Anterior cingulate cortex (tissue), 58 donors: Measurements from ENCODE around the gene KIF26B.

ENCODE experiments used
- DNase-seq, 58 donors: peaks; one replicate each; lab custom pipeline; 2025; lab: John Stamatoyannopoulos, UW

KIF26B gene

DNA sequence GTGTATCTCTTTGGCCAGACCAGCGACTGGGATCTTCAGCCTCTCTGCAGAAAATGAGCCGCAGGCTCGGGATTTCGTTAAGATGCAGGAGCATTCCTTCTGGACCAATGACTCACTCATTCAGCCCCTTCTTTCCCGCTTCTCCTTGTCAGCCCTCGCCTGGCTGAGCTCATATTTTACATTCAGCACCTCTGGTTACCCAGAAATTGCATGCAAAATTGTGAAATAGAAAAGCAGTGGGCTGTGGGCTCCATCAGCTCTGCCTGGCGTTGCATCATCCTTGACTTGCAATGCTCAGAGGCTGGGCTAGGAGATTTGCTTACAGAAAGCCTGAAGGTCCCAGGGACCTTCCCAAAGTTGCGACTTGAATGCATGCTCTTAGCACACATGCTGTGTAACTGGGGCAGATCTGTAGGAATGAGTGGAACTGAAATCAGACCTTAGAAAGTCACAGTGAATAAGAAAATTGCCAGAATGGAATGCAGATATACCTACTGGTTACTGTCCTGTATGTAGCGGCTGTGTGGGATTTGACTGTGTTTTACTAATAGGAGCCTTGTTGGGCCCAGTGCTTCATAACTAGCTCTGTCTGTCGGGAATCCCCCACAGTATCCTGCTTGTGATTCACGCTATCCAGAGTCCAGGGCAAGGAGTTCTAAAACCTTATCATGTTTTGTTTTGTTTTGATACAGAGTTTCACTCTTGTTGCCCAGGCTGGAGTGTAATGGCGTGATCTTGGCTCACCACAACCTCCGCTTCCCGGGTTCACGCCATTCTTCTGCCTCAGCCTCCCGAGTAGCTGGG is 444.8 kb downstream of the KIF26B start:
- peak in 12 of 58 donors; percentile 8 to 69 (median 20) for DNase-seq

GRCh38 chr1:245600658-245601057 is 445.9 kb downstream of the KIF26B start:
- DNase-seq: no peak

- no peak for DNase-seq
These were observed 448.6 kb downstream of the KIF26B start for GRCh38 chr1:245603311-245603865.

DNA sequence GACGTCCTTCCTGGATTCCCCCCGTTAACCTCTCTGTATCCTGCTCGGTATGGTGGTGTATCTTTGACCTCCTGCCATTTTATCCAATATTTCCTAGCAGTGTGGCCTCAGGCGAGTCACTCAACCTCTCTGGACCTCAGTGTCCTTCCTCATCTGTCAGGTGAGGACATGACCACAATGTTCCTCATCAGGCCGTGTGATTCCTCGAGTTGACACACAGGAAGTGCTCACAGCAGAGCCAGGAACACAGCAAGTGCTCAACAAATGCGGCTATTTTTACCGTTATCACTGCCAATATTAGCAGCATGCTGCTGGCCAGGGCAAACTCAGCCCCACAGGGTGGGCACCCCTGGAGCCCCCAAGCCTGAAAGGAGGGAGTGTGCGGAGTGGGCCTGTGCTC is 450.2 kb downstream of the KIF26B start:
- no peak for DNase-seq

DNA sequence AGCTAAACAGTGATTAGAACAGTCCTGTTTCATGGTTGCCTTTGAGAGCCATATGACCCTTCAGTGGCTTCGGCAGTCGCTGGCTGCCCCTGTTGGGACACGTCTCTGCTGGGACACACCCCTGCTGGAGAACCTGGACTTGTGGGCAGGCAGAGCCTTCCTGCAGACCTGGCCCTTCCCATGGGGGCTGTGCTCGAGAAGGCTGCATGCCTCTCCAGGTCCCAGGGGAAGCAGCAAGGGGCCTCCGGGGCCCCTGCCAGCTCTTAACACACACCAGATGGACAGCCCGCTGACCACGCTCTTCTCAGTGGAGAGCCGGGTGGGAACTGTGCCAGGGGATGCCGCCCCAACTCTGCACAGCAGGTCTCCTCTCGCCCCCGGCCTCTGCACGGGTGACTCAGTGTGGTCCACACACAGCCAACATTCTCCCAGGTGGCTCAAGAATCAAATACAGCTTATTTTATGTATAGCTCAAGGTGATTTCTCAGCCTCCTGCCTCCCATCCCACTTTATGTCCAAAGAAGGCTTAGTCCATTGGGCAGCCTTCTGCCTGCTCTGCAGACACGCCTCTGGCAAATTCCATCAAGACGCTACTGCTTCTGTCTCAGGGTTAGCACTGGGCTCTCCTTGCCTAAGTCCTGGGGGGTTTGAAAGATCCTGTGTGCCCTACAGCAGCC is 450.8 kb downstream of the KIF26B start:
- DNase-seq: peak in 1 of 58 donors; percentile 11

GRCh38 chr1:245606157-245606725 is 451.5 kb downstream of the KIF26B start:
- no peak for DNase-seq

- DNase-seq: no peak
These were observed 453.5 kb downstream of the KIF26B start for GRCh38 chr1:245608271-245608670.

GRCh38 chr1:245609354-245610150 is 454.8 kb downstream of the KIF26B start:
- no peak for DNase-seq

- DNase-seq: no peak
These were observed 456.5 kb downstream of the KIF26B start for GRCh38 chr1:245611251-245611650.

- DNase-seq: no peak
These were observed 459.7 kb downstream of the KIF26B start for GRCh38 chr1:245614476-245614875.

- no peak for DNase-seq
These were observed 460.2 kb downstream of the KIF26B start for GRCh38 chr1:245615001-245615400.

- DNase-seq: no peak
These were observed 466.8 kb downstream of the KIF26B start for GRCh38 chr1:245621589-245621988.

- DNase-seq: no peak
These were observed 467.7 kb downstream of the KIF26B start for GRCh38 chr1:245622332-245623014.

GRCh38 chr1:245641384-245641783 is 486.6 kb downstream of the KIF26B start:
- DNase-seq: no peak

- DNase-seq: no peak
These were observed 490.6 kb downstream of the KIF26B start for GRCh38 chr1:245645406-245645805.

DNA sequence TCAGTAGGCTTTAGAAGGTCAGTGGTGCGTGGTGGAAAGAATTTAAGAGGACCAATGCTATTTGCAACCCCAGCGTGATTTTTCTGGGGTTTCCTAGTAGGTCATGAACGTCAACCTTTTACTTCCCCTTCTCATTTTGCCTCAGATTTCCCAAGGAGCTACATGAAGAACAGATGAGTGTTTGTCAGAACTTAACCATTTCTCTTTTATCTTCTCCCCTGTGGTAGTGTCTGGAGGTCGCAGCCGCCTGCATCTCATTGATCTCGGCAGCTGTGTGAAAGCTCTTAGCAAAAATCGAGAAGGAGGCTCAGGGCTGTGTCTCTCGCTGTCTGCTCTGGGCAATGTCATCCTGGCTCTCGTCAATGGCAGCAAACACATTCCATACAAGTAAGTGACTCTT is 491.1 kb downstream of the KIF26B start:
- DNase-seq: no peak

DNA sequence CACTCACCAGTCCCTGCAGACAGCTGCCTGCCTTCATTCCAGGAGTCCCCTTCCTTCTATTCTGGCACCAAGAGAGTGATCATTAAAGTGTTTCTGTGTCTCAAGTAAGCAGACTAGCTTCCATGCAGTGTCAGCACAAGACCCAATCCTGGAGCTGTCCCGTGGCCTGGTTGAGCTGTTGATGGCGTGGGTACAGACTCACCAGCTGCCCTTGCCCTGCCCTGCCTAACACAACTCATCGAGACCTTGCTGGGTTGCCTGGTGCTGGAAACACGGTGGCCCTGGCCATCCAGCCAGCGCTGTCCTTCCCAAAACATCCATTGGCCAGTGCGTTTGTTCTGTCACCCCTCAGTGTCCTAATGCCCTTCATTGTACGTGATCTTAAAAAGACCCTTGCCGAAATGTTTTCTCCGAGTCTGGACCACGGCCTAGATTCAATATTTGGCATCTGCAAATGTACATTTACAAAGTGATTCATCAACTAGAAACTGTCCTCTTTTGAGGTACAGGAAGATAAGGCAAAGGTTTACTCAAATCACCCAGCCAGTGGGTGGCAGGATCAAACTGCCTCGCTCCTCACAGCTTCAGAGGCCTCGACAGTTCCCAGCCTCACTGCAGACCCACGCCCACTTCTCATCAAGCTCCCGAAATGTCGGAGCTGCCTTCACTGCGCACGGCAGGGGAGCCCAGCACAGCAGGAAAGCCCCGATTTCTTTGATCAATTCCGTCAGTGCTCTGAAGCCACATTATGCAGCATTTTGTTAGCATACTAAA is 494.2 kb downstream of the KIF26B start:
- peak in 1 of 58 donors; percentile 8 for DNase-seq

GRCh38 chr1:245649666-245650065 is 494.9 kb downstream of the KIF26B start:
- DNase-seq: no peak

- DNase-seq: no peak
These were observed 495.7 kb downstream of the KIF26B start for GRCh38 chr1:245650441-245650960.
